ENCODE measurements around the gene PPP6R1.

GRCh38 chr19:55225415-55225958, 33.3 kb downstream of the PPP6R1 start:
- no peak for TF ChIP-seq POLR2A (IDR thresholded peaks at IDR 0.05)
- no peak for TF ChIP-seq CTCF (IDR thresholded peaks at IDR 0.05)

Measured in lower leg skin (tissue), 3 donors.